Peyer's patch (tissue), 4 donors: Measurements from ENCODE around the gene HSPA1A.

Experiments used
- CTCF ChIP-seq, 6 experiments: fragments of 450-650 bp in 4 of 6; fragments of 200-600 bp in 2 of 6; sonication (generic) in 1 of 6; IDR thresholded peaks; one replicate each; pipeline ENCODE4 v1.5.1; 2017 to 2019; ENCODE audit warnings: antibody characterized with exemption in 6 of 6, mild to moderate bottlenecking in 3 of 6, moderate library complexity in 1 of 6
- POLR2A ChIP-seq, 2 donors: fragments of 450-650 bp; IDR thresholded peaks; one replicate each; pipeline ENCODE4 v1.5.1; 2017; ENCODE audit warnings: antibody characterized with exemption in 2 of 2, mild to moderate bottlenecking in 2 of 2, moderate library complexity in 2 of 2

- no peak for TF ChIP-seq CTCF (IDR thresholded peaks at IDR 0.05)
- no peak for TF ChIP-seq POLR2A (IDR thresholded peaks at IDR 0.05)
Measured at GRCh38 chr6:31779908-31780307, 35.4 kb upstream of the HSPA1A start.
